BLaER1 treated with 17β-estradiol and CSF1 and Interleukin-3, amounts not matched to agents 10 nM and 100 nM (cell line): ENCODE results near the gene PELI2.

Experiments used
- H3K27ac ChIP-seq, 11 experiments: shearing (Covaris generic); formaldehyde crosslinking; 2 replicates each; pipeline ENCODE4 v1.8.1; 2022
- H3K27me3 ChIP-seq, 11 experiments: shearing (Covaris generic); formaldehyde crosslinking; 2 replicates each; pipeline ENCODE4 v1.8.1; 2022
- H3K36me3 ChIP-seq, 11 experiments: shearing (Covaris generic); formaldehyde crosslinking; 2 replicates each; pipeline ENCODE4 v1.8.1; 2022
- H3K4me1 ChIP-seq, 10 experiments: shearing (Covaris generic); formaldehyde crosslinking; 2 replicates each; pipeline ENCODE4 v1.8.1; 2022
- H3K4me2 ChIP-seq, 11 experiments: shearing (Covaris generic); formaldehyde crosslinking; 2 replicates each; pipeline ENCODE4 v1.8.1; 2022
- H3K4me3 ChIP-seq, 10 experiments: shearing (Covaris generic); formaldehyde crosslinking; 2 replicates each; pipeline ENCODE4 v1.8.1; 2022
- H3K9ac ChIP-seq, 11 experiments: shearing (Covaris generic); formaldehyde crosslinking; 2 replicates each; pipeline ENCODE4 v1.8.1; 2022
- H3K9me3 ChIP-seq, 11 experiments: shearing (Covaris generic); formaldehyde crosslinking; replicated peaks in 1 of 11; 2 replicates each; pipeline ENCODE4 v1.8.1; 2022
- H4K20me1 ChIP-seq, 11 experiments: shearing (Covaris generic); formaldehyde crosslinking; 2 replicates each; pipeline ENCODE4 v1.8.1; 2022
- Cebpa-rat ChIP-seq, 11 experiments: shearing (Covaris generic); IDR thresholded peaks; 2 replicates each; pipeline ENCODE4 v1.8.1; 2022

The PELI2 gene

DNA sequence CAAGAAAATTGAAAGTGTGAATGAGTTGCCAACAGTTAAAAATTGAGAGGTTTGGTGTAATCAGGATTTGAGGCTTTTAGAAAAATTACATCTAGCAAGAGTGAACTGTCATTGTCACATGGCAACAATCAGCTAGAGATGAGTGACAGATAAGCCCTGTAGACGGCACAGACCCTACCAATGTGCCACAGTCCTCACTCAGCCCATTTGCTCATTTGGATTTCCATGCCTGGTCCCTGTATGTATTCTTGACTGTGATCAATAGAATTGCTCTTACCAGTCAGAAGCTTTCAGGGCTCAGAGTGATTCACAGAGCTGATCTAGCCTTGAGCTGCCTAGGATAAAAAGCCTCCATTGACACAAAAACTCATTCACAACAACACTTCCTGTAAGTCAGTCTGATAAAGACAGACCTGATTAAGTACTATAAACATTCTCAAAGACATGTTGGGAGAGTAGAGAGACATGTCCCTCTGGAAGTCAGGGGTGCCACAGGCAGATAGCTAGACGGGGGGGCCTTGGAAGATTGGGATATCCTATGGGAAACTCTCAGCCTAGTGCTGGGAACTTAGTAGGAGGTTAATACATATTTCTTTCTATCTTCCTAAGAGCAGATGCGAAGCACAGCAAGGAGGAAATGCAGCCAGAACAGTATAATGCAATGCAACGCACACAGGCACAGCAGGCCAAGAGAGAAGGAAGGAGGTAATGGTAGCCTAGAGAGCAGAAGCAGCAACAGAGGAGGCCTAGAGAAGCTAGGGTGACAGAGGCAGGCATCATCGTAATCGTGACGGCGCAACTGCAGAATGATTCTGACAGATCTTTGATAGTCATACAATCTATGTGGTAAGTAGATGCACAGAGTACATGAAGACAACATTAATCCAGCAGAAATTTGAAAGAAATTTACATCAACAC is 2.0 kb upstream of the PELI2 start:
- H3K27ac ChIP-seq = peak overlapping the region in 7 of 11 experiments; percentile 8 to 47 (median 30); a peak in 6 of 22 replicates
- no peaks in the 10 kb centered on the region for H3K27me3 ChIP-seq
- H3K4me3 ChIP-seq = no peak overlapping the region
- TF ChIP-seq Cebpa-rat (IDR thresholded peaks at IDR 0.05) = no peak
- H3K4me1 ChIP-seq = peaks cover 18 to 49% (median 34%) of the 10 kb centered on the region in 10 experiments
- no peaks in the 10 kb centered on the region for H3K36me3 ChIP-seq
- peaks cover 0 to 30% (median 15%) of the 10 kb centered on the region in 11 experiments; a peak in 18 of 22 replicates for H4K20me1 ChIP-seq
- peaks cover 10 to 22% (median 16%) of the 10 kb centered on the region in 11 experiments; a peak in 21 of 22 replicates for H3K9me3 ChIP-seq
- H3K4me2 ChIP-seq = peak overlapping the region in 9 of 11 experiments; percentile 27 to 95 (median 85); a peak in 14 of 22 replicates
- no peak overlapping the region for H3K9ac ChIP-seq

DNA sequence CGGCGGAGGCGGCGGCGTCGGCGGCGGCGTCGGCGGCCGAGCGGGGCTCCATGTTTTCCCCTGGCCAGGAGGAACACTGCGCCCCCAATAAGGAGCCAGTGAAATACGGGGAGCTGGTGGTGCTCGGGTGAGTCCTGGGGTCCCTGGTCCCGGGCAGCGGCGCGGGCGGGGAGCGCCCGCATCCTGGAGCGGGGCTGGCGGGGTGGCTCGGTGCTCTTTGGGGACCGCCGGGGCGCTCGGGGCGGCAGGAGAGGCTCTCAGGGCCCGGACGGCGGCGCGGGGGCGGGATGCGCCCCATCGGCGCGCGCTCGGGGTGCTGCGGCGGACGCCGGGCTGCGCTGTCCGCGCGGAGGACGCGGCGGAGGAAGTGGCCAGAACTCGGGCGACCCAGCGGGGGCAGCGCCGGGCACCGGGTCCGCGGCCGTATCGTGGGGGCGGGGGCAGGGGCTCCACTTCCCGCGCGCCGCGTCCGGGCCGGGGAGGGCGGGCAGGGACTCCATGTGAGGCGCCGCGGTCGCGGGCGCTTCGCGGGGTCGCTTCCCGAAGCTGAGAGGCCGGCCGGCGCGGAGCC is 485 bp downstream of the PELI2 start:
- H3K27me3 ChIP-seq = no peaks in the 10 kb centered on the region
- no peaks in the 10 kb centered on the region for H3K36me3 ChIP-seq
- peaks cover 43 to 58% (median 50%) of the 10 kb centered on the region in 10 experiments for H3K4me1 ChIP-seq
- H3K27ac ChIP-seq = peak overlapping the region; percentile 90 to 97 (median 95)
- H3K9me3 ChIP-seq = peaks cover 0 to under 1% (median 0%) of the 10 kb centered on the region in 11 experiments; a peak in 1 of 22 replicates
- peak overlapping the region; percentile 95 to 98 (median 97) for H3K9ac ChIP-seq
- peak overlapping the region; percentile 82 to 94 (median 91); a peak in 21 of 22 replicates for H3K4me2 ChIP-seq
- no peak for TF ChIP-seq Cebpa-rat (IDR thresholded peaks at IDR 0.05)
- H3K4me3 ChIP-seq = peak overlapping the region; percentile 91 to 99 (median 97)
- H4K20me1 ChIP-seq = peaks cover 14 to 54% (median 40%) of the 10 kb centered on the region in 11 experiments; a peak in 20 of 22 replicates

DNA sequence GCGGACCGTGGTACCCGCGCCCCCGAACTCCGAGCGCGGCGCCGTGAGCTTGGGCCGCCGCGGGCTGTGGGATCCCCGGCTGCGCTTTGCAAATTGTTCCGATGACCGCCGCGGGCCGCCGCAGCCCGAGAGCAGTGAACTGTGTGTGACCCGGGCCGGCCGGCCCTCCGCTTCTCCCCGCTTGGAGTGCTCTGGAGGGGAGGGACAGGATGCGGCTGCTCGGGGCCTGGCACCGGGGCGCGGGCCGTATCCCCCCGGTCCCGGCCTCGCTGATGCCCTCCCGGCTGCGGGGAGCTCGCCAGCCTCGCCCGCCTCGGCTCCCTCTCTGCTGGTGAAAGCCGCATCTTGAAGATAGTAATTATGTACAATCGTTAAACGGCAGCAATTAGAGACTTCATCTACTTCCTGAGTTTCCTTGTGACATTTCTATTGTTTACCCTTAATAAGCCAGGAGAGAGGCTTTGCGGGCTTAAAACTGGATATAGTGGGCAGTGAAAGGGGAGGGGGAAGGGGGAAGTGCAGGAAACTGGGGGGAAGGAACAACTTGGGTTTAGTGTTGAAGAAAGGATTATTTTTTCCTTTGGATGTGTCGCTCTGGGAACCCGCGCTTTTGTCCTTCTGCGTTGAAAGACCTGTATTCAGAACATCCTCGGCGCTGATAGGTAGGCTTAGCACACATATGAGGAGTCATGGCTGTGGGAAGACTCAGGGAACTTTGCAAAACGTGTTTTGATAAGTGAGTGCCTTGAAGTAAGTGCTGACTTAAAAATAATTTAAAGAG is 1.2 kb downstream of the PELI2 start:
- Histone ChIP-seq H3K4me2 (peak overlapping the region; percentile 82 to 94 (median 91)), H3K36me3 (no peaks in the 10 kb centered on the region; a peak in 1 of 22 replicates), H4K20me1 (peaks cover 16 to 61% (median 47%) of the 10 kb centered on the region in 11 experiments; a peak in 20 of 22 replicates), H3K27me3 (no peaks in the 10 kb centered on the region), H3K9me3 (no peaks in the 10 kb centered on the region), H3K9ac (peak overlapping the region; percentile 95 to 98 (median 97)), H3K27ac (peak overlapping the region; percentile 90 to 97 (median 95)), H3K4me3 (peak overlapping the region; percentile 91 to 99 (median 97)), H3K4me1 (peaks cover 50 to 65% (median 57%) of the 10 kb centered on the region in 10 experiments)
- no peak for TF ChIP-seq Cebpa-rat (IDR thresholded peaks at IDR 0.05)

DNA sequence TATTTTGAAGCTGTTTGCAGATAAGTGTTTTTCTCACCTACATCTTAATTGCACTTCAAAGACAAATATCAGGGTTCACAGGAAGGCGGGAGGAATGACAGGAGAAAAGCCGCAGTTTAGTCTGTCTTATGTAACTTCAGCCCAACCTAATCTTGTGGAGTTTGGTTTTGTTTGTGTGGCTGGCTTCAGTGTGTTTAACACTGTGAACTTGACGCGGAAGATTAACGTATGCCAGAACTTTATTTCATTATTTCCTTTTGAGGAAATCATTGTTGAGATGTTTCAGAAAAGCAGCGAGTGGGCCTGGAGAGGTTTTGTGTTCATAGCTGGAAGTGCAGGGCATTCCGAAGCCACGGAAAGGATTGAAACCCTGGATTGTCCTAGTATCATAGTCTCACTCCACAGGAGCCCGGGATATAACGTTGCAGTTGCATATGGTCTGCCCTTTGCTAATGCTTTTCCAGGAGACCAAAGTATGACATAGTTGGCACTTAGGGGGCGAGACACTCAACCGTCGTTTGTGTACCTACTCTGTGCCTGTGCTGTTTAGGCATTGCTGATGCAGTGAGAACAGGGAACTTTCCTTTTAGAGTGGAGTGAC is 2.0 kb downstream of the PELI2 start:
- Histone ChIP-seq H3K4me2 (peak overlapping the region; percentile 82 to 94 (median 91)), H3K9ac (peak overlapping the region; percentile 95 to 98 (median 97)), H3K4me1 (peaks cover 55 to 72% (median 65%) of the 10 kb centered on the region in 10 experiments), H3K36me3 (peaks cover 0 to 3% (median 0%) of the 10 kb centered on the region in 11 experiments; a peak in 1 of 22 replicates), H3K27ac (peak overlapping the region; percentile 90 to 97 (median 95); a peak in 21 of 22 replicates), H4K20me1 (peaks cover 22 to 69% (median 54%) of the 10 kb centered on the region in 11 experiments; a peak in 20 of 22 replicates), H3K9me3 (no peaks in the 10 kb centered on the region), H3K27me3 (no peaks in the 10 kb centered on the region), H3K4me3 (peak overlapping the region; percentile 91 to 99 (median 97))
- TF ChIP-seq Cebpa-rat (IDR thresholded peaks at IDR 0.05) = no peak

DNA sequence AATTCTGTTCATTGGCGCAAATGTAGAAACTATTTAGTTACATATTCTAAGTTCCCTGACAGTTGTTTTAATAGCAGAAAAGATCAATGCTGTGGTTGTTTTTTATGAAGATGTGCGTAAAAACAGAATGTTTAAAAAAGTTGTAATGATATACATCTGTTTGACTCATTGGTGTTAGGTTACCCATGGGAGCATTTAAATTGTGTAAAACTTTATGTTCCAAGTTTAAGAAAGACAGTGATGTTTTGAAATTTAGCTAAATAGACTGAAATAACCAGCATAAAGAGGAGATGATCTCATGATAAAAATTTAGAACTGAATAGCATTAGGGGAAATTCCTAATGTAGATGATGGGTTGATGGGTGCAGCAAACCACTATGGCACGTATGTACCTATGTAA is 3.6 kb downstream of the PELI2 start:
- Histone ChIP-seq H3K36me3 (peaks cover 0 to 8% (median 0%) of the 10 kb centered on the region in 11 experiments; a peak in 2 of 22 replicates), H3K4me2 (peak overlapping the region; percentile 82 to 94 (median 91)), H4K20me1 (peaks cover 28 to 86% (median 69%) of the 10 kb centered on the region in 11 experiments; a peak in 20 of 22 replicates), H3K4me3 (peak overlapping the region in 1 of 10 experiments; percentile 95; a peak in 1 of 20 replicates), H3K27ac (no peak overlapping the region), H3K27me3 (no peaks in the 10 kb centered on the region), H3K4me1 (peaks cover 56 to 79% (median 74%) of the 10 kb centered on the region in 10 experiments), H3K9me3 (no peaks in the 10 kb centered on the region), H3K9ac (0 out of 22 replicates have a peak overlapping the region, but pooled peaks of 1 of the 11 experiments have one; percentile 7)
- no peak for TF ChIP-seq Cebpa-rat (IDR thresholded peaks at IDR 0.05)

DNA sequence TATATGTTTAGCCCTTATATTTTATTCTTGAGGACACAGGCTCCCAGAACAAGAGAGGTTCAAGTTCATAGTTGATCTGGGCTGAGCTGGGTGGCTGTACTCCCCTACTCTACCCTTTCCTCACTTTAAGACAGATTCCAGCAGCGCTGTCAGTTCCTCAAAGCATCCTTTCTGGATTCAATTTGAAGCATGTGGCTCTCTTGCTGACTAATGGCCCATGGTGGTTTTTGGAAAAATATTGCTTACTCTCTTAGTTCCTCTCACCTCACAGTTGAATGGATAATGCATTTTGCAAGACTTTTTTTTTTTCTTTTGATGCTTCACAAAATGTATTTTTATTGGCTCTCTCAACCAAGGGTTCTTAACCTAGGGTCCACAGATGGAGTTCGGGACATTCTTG is 4.1 kb downstream of the PELI2 start:
- no peak for TF ChIP-seq Cebpa-rat (IDR thresholded peaks at IDR 0.05)
- Histone ChIP-seq H3K4me1 (peaks cover 51 to 79% (median 75%) of the 10 kb centered on the region in 10 experiments), H4K20me1 (peaks cover 28 to 90% (median 74%) of the 10 kb centered on the region in 11 experiments; a peak in 20 of 22 replicates), H3K27me3 (no peaks in the 10 kb centered on the region), H3K9ac (no peak overlapping the region), H3K27ac (no peak overlapping the region), H3K9me3 (no peaks in the 10 kb centered on the region), H3K4me3 (no peak overlapping the region; a peak in 1 of 20 replicates), H3K36me3 (peaks cover 0 to 8% (median 0%) of the 10 kb centered on the region in 11 experiments; a peak in 2 of 22 replicates), H3K4me2 (peak overlapping the region; percentile 64 to 94 (median 91))

DNA sequence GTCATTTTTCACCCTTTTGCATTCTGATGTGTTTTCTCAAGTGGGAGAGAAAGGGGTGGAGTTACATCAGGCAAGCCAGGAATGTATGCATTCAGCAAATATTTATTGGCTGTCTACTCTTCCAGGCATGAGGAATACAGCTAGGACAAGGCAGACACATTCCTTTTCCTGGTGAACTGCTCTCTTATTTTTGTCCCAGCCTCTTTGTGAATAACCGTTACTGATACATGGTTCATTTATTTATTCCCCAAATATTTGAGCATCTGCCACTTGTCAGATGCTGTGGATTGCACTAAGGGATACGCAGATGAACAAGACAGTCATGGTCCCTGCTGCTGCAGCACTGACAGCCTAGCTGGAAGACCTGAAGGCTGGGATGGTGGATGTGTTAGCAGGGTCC is 6.1 kb downstream of the PELI2 start:
- Histone ChIP-seq H3K36me3 (peaks cover 0 to 8% (median 0%) of the 10 kb centered on the region in 11 experiments; a peak in 2 of 22 replicates), H3K27ac (no peak overlapping the region), H3K4me2 (peak overlapping the region in 10 of 11 experiments; percentile 72 to 94 (median 90); a peak in 19 of 22 replicates), H3K27me3 (no peaks in the 10 kb centered on the region), H3K4me3 (no peak overlapping the region), H3K4me1 (peaks cover 58 to 95% (median 89%) of the 10 kb centered on the region in 10 experiments), H3K9me3 (no peaks in the 10 kb centered on the region), H4K20me1 (peaks cover 29 to 100% (median 84%) of the 10 kb centered on the region in 11 experiments; a peak in 20 of 22 replicates), H3K9ac (no peak overlapping the region)
- TF ChIP-seq Cebpa-rat (IDR thresholded peaks at IDR 0.05) = no peak
